RPMI7951 (cell line): Measurements from ENCODE around the gene CSNK2B. TPM values are rescaled to one million over a fixed set of nuclear protein-coding genes. Genes with fewer than 3 reads are reported as not detected.

ENCODE experiments used
- DNase-seq: peaks from one replicate; pipeline ENCODE4 v3.0.0-alpha.2; 2012; ENCODE audit warnings: low read depth
- total RNA-seq: library from RNA; depleted of rRNA; stranded (reverse); fragments of >200 nt; shearing (Covaris generic); gene quantifications from 2 replicates; pipeline ENCODE4 v1.2.3, GENCODE V29; 2014; rRNA removed

Gene CSNK2B
- total RNA-seq, 1 experiment from 2014 or later, result 469 TPM

DNA sequence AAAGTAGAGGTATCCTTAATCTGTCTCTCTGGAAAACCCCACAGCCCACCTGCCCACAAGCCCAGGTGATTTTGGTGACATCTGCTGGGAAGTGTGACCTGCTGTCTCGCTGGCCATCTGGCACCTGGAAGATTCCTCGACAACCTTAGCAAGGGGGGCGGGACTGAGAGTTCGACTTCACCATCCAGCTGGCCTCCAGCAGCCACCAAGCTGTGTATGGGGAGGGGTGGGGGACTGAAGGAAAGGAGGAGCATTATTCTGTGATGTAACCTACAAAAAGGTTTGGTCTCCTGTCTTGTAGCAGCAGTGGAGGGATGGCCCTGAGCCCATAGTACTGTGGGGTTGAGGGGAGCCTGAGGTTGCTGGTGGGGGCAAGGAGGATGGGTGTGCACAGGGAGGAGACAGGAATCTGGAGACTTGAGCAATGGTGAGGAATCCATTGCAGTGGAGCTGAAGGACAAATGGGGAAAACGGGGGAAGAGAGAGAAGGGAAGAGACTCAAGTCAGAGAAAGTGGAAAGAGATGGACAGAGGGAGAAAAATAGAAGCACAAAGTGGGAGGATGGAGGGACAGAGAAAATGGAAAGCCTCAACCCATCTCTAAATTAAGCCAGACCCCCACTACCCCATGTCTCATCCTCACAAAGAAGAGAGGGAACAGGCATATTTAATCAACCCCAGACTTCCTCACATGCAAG is 44.8 kb downstream of the CSNK2B start:
- DNase-seq, result no peak

DNA sequence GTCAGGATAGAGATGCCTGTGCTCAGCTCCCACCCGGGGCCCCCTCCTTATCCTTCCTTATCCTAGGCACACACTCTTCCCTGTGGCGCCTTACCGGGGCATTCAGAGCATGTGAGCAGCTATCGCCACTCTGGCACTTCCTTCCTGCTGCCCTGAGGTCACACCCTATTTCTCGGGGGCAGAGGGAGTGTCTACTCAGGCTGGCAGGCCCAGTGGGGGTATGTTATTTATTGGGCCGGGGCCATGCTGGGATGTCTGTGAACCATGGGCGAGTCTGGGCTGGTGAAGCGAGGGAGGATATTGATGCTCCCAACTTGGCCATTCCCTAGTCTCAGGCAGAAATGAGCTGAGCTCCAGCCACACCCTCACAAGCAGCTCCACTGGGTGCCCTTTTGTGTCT is 45.4 kb downstream of the CSNK2B start:
- DNase-seq, result no peak

DNA sequence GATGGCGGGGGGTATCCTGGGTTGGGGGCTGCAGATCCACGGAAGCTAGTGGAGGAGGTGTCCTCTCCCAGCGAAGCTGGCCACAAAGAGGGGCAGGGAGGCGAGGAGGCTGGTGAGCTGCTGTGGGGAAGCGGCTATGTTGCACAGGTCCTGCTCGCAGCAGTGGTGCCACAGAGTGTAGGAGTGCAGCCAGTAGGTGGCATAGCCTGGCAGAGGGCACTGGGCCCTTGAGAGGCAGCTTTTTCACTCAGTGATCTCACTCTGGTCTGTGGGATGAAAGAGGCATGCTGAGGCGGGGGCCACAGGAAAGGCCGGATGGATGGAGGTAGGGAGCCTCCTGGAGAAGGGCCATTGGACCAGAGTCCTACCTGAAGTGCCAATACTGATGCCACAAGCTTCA is 46.4 kb downstream of the CSNK2B start:
- no peak for DNase-seq

DNA sequence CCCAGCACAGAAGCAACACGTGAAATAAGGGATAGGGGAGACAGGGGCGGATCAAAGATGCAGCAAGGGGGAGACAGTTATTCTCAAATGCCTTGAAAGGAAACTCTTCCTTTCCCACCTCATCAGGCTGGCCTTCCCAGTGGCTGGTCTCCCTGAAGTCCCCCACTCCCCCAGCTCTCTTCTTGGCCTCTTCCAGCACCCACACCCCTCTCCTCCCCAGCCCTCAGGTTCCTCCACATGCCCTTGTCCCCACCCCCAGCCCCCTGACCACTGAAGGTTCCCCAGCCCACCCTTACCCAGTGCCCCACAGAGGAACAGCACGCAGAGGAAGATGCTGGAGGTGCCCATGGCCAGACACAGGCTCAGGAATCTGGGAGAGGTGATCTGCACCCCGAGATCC is 47.6 kb downstream of the CSNK2B start:
- DNase-seq, result no peak

DNA sequence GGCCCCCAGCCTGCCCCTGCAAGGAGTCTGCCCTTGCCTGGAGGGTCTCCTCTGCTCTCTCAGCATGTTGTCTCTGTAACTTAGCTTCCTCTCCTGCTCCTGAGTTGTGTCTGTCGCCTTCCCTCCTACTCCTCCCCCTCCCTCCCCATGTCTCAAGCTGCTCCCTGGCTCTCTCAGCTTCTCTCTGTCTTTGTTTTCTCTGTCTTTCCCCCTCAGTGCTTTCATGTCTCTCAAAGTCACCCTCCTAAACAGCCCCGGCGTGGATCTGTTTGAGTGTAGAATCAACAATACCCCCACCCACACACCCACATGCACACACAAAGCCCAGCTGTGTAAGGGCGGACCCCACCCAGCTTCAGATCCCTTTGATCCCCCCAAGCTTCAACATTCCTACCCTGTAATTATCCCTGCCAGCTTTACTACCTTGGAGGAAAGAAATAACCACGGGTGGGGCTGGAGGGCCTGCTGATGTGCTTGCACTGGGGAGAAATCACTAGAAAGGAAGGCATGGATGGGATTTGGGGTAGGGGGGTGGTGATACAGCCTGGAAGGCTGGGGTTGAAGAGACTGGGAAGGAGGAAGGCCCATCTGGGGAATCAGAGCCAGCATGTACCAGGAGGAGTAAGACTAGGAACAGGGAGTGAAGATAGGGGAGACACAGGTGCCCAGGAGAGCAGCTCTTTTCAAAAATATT is 48.3 kb downstream of the CSNK2B start:
- no peak for DNase-seq

DNA sequence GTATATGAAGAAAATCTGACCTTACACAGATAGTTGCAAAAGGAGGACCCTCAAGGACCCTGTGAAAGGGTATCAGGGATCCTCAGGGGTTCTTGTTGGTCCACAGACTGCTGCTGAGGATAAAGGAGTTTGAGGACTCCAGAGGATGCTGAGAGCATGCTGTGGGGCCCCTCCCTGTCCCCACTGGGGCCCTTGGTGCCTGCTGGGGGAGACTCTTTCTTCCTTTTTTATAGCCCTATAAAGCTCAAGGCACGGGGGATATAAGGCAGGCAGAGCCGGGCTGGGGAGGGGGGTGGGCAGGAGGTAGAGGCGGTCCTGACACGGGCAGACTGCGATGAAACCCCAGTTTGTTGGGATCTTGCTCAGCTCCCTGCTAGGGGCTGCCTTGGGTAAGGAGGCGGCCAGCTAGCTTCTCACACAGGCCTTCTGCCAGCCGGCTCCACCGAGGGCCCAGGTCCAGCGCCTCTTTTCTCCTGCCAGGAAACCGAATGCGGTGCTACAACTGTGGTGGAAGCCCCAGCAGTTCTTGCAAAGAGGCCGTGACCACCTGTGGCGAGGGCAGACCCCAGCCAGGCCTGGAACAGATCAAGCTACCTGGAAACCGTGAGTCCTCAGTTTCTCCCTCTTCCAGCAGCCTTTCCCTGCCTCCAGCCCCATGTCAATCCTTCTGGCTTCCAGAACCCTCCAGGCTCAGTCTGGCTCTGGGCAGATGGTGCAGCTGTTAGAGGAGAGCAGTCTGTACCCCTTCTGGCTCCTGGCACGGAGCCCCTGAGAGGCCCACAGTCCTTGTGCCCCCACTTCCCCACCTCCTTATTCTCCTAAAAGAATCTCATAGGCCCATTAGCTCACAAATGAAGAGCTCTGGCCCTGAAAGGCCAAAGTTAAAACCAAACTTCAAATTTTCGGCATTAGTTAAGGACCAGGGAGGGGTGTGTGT is 49.4 kb downstream of the CSNK2B start, which contains the start of gene LY6G6D:
Gene LY6G6D (plus strand): TSS at position 327 of the 937 bp plus-strand sequence. CDS start 8 bp downstream, at position 335.
- no peak for DNase-seq

DNA sequence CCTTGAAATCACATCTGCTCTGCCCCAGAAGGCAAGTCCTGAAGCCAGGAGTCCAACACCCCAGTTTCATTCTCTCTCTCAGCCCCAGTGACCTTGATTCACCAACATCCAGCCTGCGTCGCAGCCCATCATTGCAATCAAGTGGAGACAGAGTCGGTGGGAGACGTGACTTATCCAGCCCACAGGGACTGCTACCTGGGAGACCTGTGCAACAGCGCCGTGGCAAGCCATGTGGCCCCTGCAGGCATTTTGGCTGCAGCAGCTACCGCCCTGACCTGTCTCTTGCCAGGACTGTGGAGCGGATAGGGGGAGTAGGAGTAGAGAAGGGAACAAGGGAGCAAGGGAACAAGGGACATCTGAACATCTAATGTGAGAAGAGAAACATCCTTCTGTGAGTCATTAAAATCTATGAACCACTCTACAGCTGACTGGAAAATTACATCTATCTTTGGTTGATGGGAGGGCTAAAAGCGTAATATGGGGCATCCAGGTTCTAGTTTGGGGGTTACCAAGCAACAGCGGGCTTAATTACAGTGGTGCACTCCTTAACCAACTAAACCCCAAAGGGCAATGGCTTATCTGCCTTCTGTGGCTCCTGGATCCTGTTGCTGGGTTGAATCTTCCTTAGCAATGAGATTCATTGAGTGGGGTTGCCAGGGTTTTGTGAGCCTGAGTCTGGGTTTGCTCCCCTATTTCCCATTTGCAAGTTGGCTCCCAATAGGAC is 51.8 kb downstream of the CSNK2B start:
- no peak for DNase-seq

DNA sequence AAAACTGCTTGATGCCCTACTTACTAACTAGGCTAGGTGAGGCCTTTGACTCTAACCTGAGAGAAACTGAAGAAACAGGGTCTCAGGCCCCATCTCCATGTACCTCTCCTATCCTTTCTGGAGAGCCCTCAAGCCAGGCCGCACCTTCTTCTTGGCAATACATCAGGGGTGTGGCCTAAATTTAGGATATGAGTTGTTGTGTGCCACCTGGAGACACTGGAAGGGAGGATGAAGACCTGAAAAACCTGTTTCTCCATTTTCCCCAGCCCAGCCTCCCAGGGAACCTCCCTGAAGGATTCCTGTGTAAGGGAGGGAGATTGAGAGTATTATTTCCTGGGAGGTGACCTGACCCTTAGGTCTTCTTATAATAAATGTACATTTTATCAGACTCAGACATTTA is 52.4 kb downstream of the CSNK2B start:
- DNase-seq, result no peak

DNA sequence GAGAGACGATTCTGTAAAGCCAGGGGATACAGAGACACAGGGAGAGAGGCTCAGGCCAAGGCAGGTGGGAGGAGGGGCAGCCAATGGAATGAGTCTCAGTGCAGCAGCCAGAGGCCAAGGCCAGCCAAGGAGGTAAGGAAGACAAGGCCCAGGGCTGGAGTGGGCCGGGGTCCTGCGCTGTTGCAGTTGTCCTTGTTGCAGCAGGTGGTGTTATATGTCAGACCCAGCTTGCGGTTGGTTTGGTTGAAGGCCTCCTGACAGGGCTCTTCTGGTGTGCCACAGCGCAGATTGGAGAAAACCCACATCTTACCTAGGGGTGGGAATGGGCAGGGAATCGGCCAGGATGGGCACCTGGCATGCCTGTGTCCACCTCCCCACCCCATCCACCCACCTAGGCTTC is 53.1 kb downstream of the CSNK2B start:
- no peak for DNase-seq

Other genes starting within 250 kb of the CSNK2B start
- gene MICB, start 167.9 kb upstream of the CSNK2B start, total RNA-seq, result 31.0 and 34.4 TPM in 2 replicates
- gene MCCD1, start 137.1 kb upstream of the CSNK2B start, total RNA-seq, result not detected in 2 replicates
- 472 and 494 TPM in 2 replicates for gene DDX39B, start 124.1 kb upstream of the CSNK2B start, total RNA-seq
- 2.3 and 2.6 TPM in 2 replicates for gene ATP6V1G2, start 119.5 kb upstream of the CSNK2B start, total RNA-seq
- gene NFKBIL1, start 118.5 kb upstream of the CSNK2B start, total RNA-seq, result 25.0 and 27.5 TPM in 2 replicates
- gene LTA, start 93.8 kb upstream of the CSNK2B start, total RNA-seq, result not detected in 2 replicates
- gene TNF, start 90.5 kb upstream of the CSNK2B start, total RNA-seq, result 1.7 TPM in 2 replicates
- not detected in 2 replicates for gene LTB, start 83.7 kb upstream of the CSNK2B start, total RNA-seq
- not detected in 2 replicates for gene LST1, start 79.8 kb upstream of the CSNK2B start, total RNA-seq
- gene NCR3, start 73.1 kb upstream of the CSNK2B start, total RNA-seq, result 0.36 TPM in 1 of 2 replicates, not detected in the other
- gene AIF1, start 50.8 kb upstream of the CSNK2B start, total RNA-seq, result not detected in 2 replicates
- 52.8 and 53.7 TPM in 2 replicates for gene PRRC2A, start 45.4 kb upstream of the CSNK2B start, total RNA-seq
- 124 and 161 TPM in 2 replicates for gene BAG6, start 13.4 kb upstream of the CSNK2B start, total RNA-seq
- gene APOM, start 10.2 kb upstream of the CSNK2B start, total RNA-seq, result 2.5 and 3.4 TPM in 2 replicates
- gene C6orf47, start 5.3 kb upstream of the CSNK2B start, total RNA-seq, result 13.9 and 18.6 TPM in 2 replicates
- gene GPANK1, start 1.1 kb upstream of the CSNK2B start, total RNA-seq, result 20.0 and 22.5 TPM in 2 replicates
- 0.36 and 1.3 TPM in 2 replicates for gene LY6G5B, start 3.9 kb downstream of the CSNK2B start, total RNA-seq
- gene LY6G5C, start 15.0 kb downstream of the CSNK2B start, total RNA-seq, result 2.9 and 3.2 TPM in 2 replicates
- 36.7 and 36.9 TPM in 2 replicates for gene ABHD16A, start 37.2 kb downstream of the CSNK2B start, total RNA-seq
- not detected in 2 replicates for gene LY6G6F, start 40.8 kb downstream of the CSNK2B start, total RNA-seq
- gene LY6G6D, start 49.3 kb downstream of the CSNK2B start, total RNA-seq, result not detected in 2 replicates
- not detected in 2 replicates for gene LY6G6C, start 55.7 kb downstream of the CSNK2B start, total RNA-seq
- not detected in 2 replicates for gene MPIG6B, start 57.3 kb downstream of the CSNK2B start, total RNA-seq
- gene DDAH2, start 63.2 kb downstream of the CSNK2B start, total RNA-seq, result 39.4 and 53.3 TPM in 2 replicates
- 1,387 and 1,552 TPM in 2 replicates for gene CLIC1, start 70.5 kb downstream of the CSNK2B start, total RNA-seq
- 14.1 and 17.8 TPM in 2 replicates for gene MSH5, start 73.9 kb downstream of the CSNK2B start, total RNA-seq
- 0.72 and 2.7 TPM in 2 replicates for gene SAPCD1, start 96.6 kb downstream of the CSNK2B start, total RNA-seq
- gene VWA7, start 111.2 kb downstream of the CSNK2B start, total RNA-seq, result 0.10 and 0.36 TPM in 2 replicates
- gene VARS1, start 129.7 kb downstream of the CSNK2B start, total RNA-seq, result 26.4 and 33.6 TPM in 2 replicates
- 145 and 164 TPM in 2 replicates for gene LSM2, start 140.9 kb downstream of the CSNK2B start, total RNA-seq
- gene HSPA1L, start 149.2 kb downstream of the CSNK2B start, total RNA-seq, result 0.68 and 0.84 TPM in 2 replicates
- gene HSPA1A, start 149.5 kb downstream of the CSNK2B start, total RNA-seq, result 141 and 155 TPM in 2 replicates
- 82.1 and 101 TPM in 2 replicates for gene HSPA1B, start 161.7 kb downstream of the CSNK2B start, total RNA-seq
- 55.3 and 66.7 TPM in 2 replicates for gene NEU1, start 196.7 kb downstream of the CSNK2B start, total RNA-seq
- gene SLC44A4, start 212.9 kb downstream of the CSNK2B start, total RNA-seq, result 1.5 TPM in 1 of 2 replicates, not detected in the other
- gene EHMT2, start 231.6 kb downstream of the CSNK2B start, total RNA-seq, result 38.6 and 46.1 TPM in 2 replicates
- gene ZBTB12, start 236.0 kb downstream of the CSNK2B start, total RNA-seq, result 1.2 and 1.4 TPM in 2 replicates